HG03108 (cell line): ENCODE results near the gene EEF1A2.

ENCODE experiments used
- ATAC-seq: cut with Tn5 transposase; IDR thresholded peaks from one replicate; pipeline ENCODE4 v1.9.1; 2021; ENCODE audit warnings: moderate library complexity; ENCODE audit not compliant: unreplicated experiment

Gene EEF1A2

GRCh38 chr20:63500902-63501817, 2.3 kb upstream of the EEF1A2 start:
- ATAC-seq = no peak

- no peak for ATAC-seq
Measured at GRCh38 chr20:63500151-63500901, 1.4 kb upstream of the EEF1A2 start.

- ATAC-seq = no peak
Measured at GRCh38 chr20:63499338-63499969, 571 bp upstream of the EEF1A2 start.

- no peak for ATAC-seq
Measured at GRCh38 chr20:63497946-63498935, 642 bp downstream of the EEF1A2 start.

- ATAC-seq = no peak
Measured at GRCh38 chr20:63497138-63497945, 1.5 kb downstream of the EEF1A2 start.

- no peak for ATAC-seq
Measured at GRCh38 chr20:63496596-63497120, 2.2 kb downstream of the EEF1A2 start.

GRCh38 chr20:63495741-63496595, 2.9 kb downstream of the EEF1A2 start:
- ATAC-seq = no peak

GRCh38 chr20:63495167-63495720, 3.6 kb downstream of the EEF1A2 start:
- ATAC-seq = no peak

- no peak for ATAC-seq
Measured at GRCh38 chr20:63494420-63495166, 4.3 kb downstream of the EEF1A2 start.

GRCh38 chr20:63494084-63494419, 4.8 kb downstream of the EEF1A2 start:
- no peak for ATAC-seq

GRCh38 chr20:63493563-63494020, 5.3 kb downstream of the EEF1A2 start:
- no peak for ATAC-seq

GRCh38 chr20:63492982-63493381, 5.9 kb downstream of the EEF1A2 start:
- ATAC-seq = no peak

- ATAC-seq = no peak
Measured at GRCh38 chr20:63492518-63492917, 6.4 kb downstream of the EEF1A2 start.

- no peak for ATAC-seq
Measured at GRCh38 chr20:63491635-63492230, 7.2 kb downstream of the EEF1A2 start.

- ATAC-seq = no peak
Measured at GRCh38 chr20:63491078-63491477, 7.8 kb downstream of the EEF1A2 start.

- ATAC-seq = no peak
Measured at GRCh38 chr20:63490416-63490815, 8.5 kb downstream of the EEF1A2 start.
